Kidney glomerular epithelial cell (primary cell): ENCODE results near the gene ZNF311.
"Not testable (repeated sequence)": the region's sequence is repeated elsewhere in the genome, so short reads cannot be mapped to it uniquely, and the experiment has no call there.

ENCODE experiments used
- DNase-seq: peaks from one replicate; lab custom pipeline; 2025; lab: John Stamatoyannopoulos, UW

ZNF311 gene

GRCh38 chr6:28982476-28983266, 22.4 kb downstream of the ZNF311 start:
- DNase-seq: peak; percentile 77

GRCh38 chr6:28981833-28982475, 23.2 kb downstream of the ZNF311 start:
- peak; percentile 94 for DNase-seq

GRCh38 chr6:28981431-28981832, 23.7 kb downstream of the ZNF311 start:
- DNase-seq: peak; percentile 89

GRCh38 chr6:28980852-28981430, 24.2 kb downstream of the ZNF311 start:
- peak; percentile 78 for DNase-seq

GRCh38 chr6:28980137-28980851, 24.8 kb downstream of the ZNF311 start:
- no peak for DNase-seq

GRCh38 chr6:28979679-28980078, 25.4 kb downstream of the ZNF311 start:
- DNase-seq: no peak

GRCh38 chr6:28978959-28979561, 26.1 kb downstream of the ZNF311 start:
- DNase-seq: no peak

GRCh38 chr6:28978133-28978491, 27.0 kb downstream of the ZNF311 start:
- DNase-seq: no peak

GRCh38 chr6:28977341-28978132, 27.6 kb downstream of the ZNF311 start:
- DNase-seq: peak; percentile 9

- no peak for DNase-seq
These were observed 28.4 kb downstream of the ZNF311 start for GRCh38 chr6:28976677-28977076.

- no peak for DNase-seq
These were observed 30.6 kb downstream of the ZNF311 start for GRCh38 chr6:28974505-28974904.

GRCh38 chr6:28970056-28970455, 35.1 kb downstream of the ZNF311 start:
- not testable (repeated sequence) for DNase-seq

- no peak for DNase-seq
These were observed 36.0 kb downstream of the ZNF311 start for GRCh38 chr6:28969129-28969528.

GRCh38 chr6:28968476-28968875, 36.6 kb downstream of the ZNF311 start:
- DNase-seq: no peak

GRCh38 chr6:28965706-28966105, 39.4 kb downstream of the ZNF311 start:
- no peak for DNase-seq

- no peak for DNase-seq
These were observed 44.1 kb downstream of the ZNF311 start for GRCh38 chr6:28960846-28961500.

GRCh38 chr6:28958561-28959243, 46.4 kb downstream of the ZNF311 start:
- DNase-seq: not testable (repeated sequence)

- DNase-seq: not testable (repeated sequence)
These were observed 47.3 kb downstream of the ZNF311 start for GRCh38 chr6:28957795-28958314.

- no peak for DNase-seq
These were observed 48.8 kb downstream of the ZNF311 start for GRCh38 chr6:28956331-28956730.
